GM19193 (cell line): ENCODE data around the gene SLC25A26.

Source experiments
- POLR2A ChIP-seq: IDR thresholded peaks from 4 replicates; pipeline ENCODE4 v1.6.1; 2011; ENCODE audit not compliant: insufficient read depth, insufficient read length; ENCODE audit errors: extremely low read depth

SLC25A26 gene

GRCh38 chr3:66390013-66390412 lies 169.2 kb downstream of the SLC25A26 start:
- TF ChIP-seq POLR2A = no peak

- no peak for TF ChIP-seq POLR2A
These were observed 171.7 kb downstream of the SLC25A26 start for GRCh38 chr3:66392512-66392911.

GRCh38 chr3:66392966-66393332 lies 172.1 kb downstream of the SLC25A26 start:
- TF ChIP-seq POLR2A = no peak

GRCh38 chr3:66393333-66394005 lies 172.7 kb downstream of the SLC25A26 start:
- TF ChIP-seq POLR2A = no peak

- peak; percentile 35 for TF ChIP-seq POLR2A
These were observed 173.4 kb downstream of the SLC25A26 start for GRCh38 chr3:66394019-66394752.

- no peak for TF ChIP-seq POLR2A
These were observed 174.0 kb downstream of the SLC25A26 start for GRCh38 chr3:66394753-66395249.

- no peak for TF ChIP-seq POLR2A
These were observed 174.8 kb downstream of the SLC25A26 start for GRCh38 chr3:66395635-66396034.

- no peak for TF ChIP-seq POLR2A
These were observed 175.5 kb downstream of the SLC25A26 start for GRCh38 chr3:66396161-66396760.

GRCh38 chr3:66396888-66397287 lies 176.1 kb downstream of the SLC25A26 start:
- TF ChIP-seq POLR2A = no peak

GRCh38 chr3:66397745-66398144 lies 176.9 kb downstream of the SLC25A26 start:
- TF ChIP-seq POLR2A = no peak

- TF ChIP-seq POLR2A = no peak
These were observed 177.6 kb downstream of the SLC25A26 start for GRCh38 chr3:66398228-66399025.

- no peak for TF ChIP-seq POLR2A
These were observed 178.9 kb downstream of the SLC25A26 start for GRCh38 chr3:66399529-66400232.

GRCh38 chr3:66400411-66401156 lies 179.8 kb downstream of the SLC25A26 start:
- no peak for TF ChIP-seq POLR2A

GRCh38 chr3:66401157-66401550 lies 180.4 kb downstream of the SLC25A26 start:
- no peak for TF ChIP-seq POLR2A
